Thyroid gland (tissue), 4 donors: ENCODE results near the gene TRIM50.
"Not testable (repeated sequence)": the region's sequence is repeated elsewhere in the genome, so short reads cannot be mapped to it uniquely, and the experiment has no call there.

Source experiments
- CTCF ChIP-seq, 6 experiments: fragments of 200-600 bp in 3 of 6; fragments of 450-650 bp in 3 of 6; sonication (generic) in 3 of 6; IDR thresholded peaks; one replicate each; pipeline ENCODE4 v1.5.1; 2016 to 2019; ENCODE audit warnings: antibody characterized with exemption in 6 of 6, mild to moderate bottlenecking in 2 of 6, inconsistent platforms in 1 of 6, moderate library complexity in 1 of 6
- POLR2A ChIP-seq, 2 donors: fragments of 450-650 bp; IDR thresholded peaks; one replicate each; pipeline ENCODE4 v1.6.1; 2017; ENCODE audit warnings: antibody characterized with exemption in 2 of 2, mild to moderate bottlenecking in 2 of 2, moderate library complexity in 1 of 2

GRCh38 chr7:73318656-73319204, 9.2 kb downstream of the TRIM50 start:
- not testable (repeated sequence) for TF ChIP-seq CTCF, POLR2A (IDR thresholded peaks at IDR 0.05)
